Globus pallidus (tissue), 1 donor: ENCODE results near the gene EFHC1.
"Not testable (repeated sequence)": the region's sequence is repeated elsewhere in the genome, so short reads cannot be mapped to it uniquely, and the experiment has no call there.

Experiments
- DNase-seq: peaks from one replicate; pipeline ENCODE4 v3.0.0-alpha.2; 2015; ENCODE audit warnings: low spot score

Gene EFHC1

DNA sequence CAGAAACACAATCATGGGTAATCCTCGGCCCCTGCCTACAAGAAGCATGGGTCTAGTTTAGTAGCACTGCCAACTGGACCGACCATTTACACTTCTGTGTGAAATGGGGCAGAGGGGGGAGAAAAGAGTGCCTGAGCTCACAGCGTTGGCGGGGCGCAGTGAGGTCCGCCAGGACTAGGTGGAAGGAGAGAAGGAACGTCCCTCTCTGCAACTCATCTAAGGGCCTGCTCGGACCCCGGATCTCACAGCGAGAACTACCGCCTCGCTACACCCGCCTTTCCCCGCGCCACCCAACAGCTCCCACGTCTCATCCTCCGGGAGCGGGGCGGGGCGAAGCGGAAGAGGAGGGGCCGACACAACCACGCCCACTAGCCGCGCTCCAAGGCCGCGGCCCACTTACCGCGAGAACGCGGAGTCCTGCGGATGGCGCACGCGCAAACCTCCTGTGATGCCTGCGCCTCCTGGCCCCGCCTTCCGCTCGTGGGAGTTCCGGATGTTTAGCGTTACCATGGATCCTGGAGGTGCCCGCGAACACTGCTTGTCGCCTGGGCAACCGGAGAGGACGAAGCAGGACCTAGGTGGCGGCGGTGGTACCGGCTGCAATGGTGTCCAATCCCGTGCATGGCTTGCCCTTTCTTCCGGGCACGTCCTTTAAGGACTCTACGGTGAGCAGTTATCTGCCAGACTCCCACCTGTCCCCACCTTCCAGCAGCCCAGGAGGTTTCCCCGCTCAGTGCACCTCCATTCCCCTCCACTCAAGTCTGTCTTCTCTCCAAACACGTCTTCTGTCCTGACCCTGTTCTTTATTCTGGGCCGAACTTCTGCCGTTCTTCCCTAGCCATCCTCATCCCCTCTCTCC lies at the start of gene EFHC1:
Gene EFHC1, plus strand, starts transcription at position 534 of the 859 bp plus-strand sequence. Its CDS starts 69 bp downstream, at position 603.
- DNase-seq, result peak; percentile 96

DNA sequence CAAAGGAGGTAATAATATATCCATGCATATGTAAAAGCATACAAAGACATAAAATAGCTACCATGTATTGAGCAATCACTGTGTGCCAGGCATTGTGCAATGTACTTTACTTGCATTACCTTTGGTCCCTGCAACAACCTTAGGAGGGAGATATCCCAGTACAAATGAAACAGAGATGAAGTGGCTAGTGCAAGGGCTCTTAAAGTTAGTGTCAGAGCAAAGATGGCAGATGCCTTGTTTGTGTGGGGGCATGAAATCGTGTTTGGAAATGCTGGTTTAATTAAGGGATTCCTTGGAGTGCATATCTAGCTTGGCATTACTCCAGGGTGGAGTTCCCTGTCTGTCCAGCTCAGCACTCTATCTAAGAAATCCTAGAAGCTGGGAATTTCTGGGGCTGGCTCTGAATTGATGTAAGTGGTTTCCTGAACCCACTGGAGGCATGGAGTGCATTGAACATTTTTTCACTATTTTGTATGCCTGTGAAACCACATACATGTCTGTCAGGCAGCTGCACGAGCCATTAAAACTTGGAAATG lies 48.4 kb upstream of the EFHC1 start:
- no peak for DNase-seq

DNA sequence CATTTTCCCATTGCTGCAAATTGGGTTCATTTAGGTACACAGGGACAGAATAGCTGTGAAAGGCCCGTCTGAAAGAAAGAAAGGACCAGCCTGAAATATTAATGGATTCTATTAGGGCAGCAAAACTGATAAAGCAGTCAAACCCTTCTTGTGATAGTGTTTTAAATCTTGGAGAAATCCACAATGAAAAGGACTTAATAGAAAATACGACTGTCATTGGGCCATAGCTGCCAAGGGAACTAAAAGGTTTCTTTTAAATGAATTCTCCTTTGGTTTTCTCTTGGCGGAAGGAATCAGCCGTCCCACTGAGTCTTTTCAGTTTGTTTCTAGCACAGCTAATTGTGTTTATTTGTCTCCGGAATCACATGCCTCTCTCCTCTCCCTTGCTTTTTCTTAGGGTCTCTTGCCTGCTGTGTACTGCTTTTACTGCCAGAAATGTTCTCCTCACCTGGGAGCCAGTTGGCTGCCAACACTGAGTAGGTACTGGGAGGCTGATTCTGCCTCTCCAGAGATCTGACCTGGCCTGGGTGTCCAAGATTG lies 46.9 kb upstream of the EFHC1 start:
- DNase-seq, result peak; percentile 62

DNA sequence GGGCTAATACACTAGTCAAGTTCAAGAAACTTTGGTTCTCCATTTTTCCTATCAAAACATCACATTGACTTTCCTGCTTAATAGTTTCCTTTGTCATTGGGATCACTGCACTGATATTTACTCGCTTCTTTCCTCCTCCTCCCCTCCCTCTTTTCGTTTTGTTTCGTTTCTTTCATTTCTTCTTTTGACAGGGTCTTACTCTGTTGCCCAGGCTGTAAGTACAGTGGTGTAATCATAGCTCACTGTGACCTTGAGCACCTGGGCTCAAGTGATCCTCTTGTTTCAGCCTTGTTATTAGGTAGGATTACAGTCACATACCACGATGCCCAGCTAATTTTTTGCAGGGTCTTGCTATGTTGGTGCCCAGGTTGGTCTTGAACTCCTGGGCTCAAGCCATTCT lies 45.9 kb upstream of the EFHC1 start:
- no peak for DNase-seq

GRCh38 chr6:52375780-52376556 lies 44.2 kb upstream of the EFHC1 start:
- DNase-seq, result peak; percentile 64

DNA sequence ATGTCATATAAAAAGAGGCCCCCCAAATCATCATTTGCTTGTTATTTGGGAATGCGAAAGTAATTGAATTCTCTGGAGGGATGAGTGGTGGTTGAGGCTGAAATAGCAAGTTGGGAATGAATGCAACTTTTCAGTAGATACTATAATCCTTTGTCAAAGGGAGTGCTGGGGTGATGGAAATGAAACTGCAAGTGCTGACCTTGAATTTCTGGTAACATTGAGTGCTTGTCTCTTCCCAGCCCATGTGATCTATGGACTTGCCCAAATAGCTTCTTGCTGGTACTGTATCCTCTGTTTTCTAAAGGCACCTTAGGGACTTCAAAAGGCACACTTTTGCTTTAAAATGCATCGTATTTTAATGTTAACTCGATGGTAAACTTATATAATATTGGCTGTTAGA lies 43.4 kb upstream of the EFHC1 start:
- DNase-seq, result peak; percentile 88

GRCh38 chr6:52377538-52378221 lies 42.5 kb upstream of the EFHC1 start:
- DNase-seq, result no peak

DNA sequence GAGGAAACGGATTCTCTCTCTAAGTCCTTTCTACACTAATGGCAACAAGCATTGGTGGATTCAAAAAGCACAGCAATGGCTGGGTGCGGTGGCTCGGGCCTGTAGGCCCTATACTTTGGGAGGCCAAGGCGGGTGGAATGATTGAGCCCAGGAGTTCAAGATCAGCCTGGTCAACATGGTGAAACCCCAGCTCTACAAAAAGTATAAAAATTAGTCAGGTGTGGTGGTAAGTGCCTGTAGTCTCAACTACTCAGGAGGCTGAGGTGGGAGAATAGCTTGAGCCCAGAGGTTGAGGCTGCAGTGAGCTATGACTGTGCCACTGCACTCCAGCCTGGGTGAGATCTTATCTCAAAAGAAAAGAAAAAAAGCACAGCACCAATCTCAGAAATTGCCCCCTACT lies 38.9 kb upstream of the EFHC1 start:
- no peak for DNase-seq

GRCh38 chr6:52384145-52384766 lies 35.9 kb upstream of the EFHC1 start:
- DNase-seq, result no peak

- DNase-seq, result no peak
Measured at GRCh38 chr6:52385074-52385473, 35.1 kb upstream of the EFHC1 start.

DNA sequence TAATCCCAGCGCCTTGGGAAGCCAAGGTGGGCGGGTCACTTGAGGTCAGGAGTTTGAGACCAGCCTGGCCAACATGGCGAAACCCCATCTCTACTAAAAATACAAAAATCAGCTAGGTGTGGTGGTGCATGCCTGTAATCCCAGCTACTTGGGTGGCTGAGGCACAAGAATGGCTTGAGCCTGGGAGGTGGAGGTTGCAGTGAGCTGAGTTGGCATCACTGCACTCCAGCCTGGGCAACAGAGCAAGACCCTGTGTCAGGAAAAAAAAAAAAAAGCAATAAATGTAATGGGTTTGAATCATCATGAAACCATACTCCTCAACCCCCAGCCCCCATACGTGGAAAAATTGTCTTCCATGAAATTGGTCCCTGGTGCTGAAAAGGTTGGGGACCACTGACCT lies 32.0 kb upstream of the EFHC1 start:
- DNase-seq, result not testable (repeated sequence)

- DNase-seq, result peak; percentile 73
Measured at GRCh38 chr6:52388790-52389189, 31.4 kb upstream of the EFHC1 start.

DNA sequence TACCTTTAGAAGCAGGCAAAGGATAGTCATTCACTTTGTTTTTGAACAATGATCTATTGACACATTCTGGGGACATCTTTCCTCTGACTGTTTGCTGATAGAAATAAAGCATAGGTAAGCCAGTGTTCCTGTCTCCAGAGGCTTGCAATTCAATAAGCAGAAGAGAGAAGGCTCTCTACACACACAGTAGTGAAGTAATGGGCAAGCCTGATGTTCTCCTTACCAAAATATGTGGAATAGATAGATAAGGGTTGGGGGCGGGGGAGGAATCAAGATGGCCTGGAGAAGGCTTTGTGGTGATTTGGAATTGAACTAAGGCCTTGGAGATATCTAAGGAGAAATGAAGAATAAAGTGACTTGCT lies 30.9 kb upstream of the EFHC1 start:
- no peak for DNase-seq

DNA sequence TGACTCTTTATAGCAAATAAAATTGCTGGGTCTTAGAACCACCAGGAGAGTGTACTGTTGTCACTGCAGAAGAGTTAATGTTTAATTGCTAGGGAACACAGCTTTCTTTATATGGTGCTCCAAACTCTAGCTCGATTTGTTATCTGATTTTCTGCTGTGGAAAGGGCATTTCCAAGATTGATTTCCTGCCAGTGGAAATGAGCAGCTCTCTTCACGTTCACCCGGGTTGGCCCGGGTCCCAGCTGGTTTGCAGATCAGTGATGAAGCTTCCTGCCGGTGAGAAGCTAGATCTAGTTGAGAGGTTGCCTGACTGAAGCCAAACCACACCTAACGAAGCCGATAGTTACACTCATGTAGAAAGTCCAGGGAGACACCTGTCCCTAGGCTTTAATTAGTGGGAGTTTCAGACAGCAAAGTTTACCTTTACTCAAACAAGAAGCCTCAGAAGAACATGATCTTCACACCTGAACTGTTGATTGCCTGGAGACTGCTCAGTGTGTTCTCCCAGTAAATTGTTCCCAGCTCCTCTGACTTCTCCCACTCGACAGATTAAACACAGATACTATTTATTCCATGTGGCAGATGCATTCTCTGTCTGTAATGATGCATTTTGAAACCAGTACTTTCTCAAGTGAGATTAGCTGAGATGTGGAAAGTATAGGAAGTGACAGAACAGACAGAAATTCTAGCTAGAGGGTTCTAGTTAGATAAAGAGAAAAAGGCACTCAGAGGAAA lies 30.3 kb upstream of the EFHC1 start:
- DNase-seq, result no peak

GRCh38 chr6:52390361-52390727 lies 29.8 kb upstream of the EFHC1 start:
- no peak for DNase-seq

- peak; percentile 59 for DNase-seq
Measured at GRCh38 chr6:52391599-52391998, 28.5 kb upstream of the EFHC1 start.

DNA sequence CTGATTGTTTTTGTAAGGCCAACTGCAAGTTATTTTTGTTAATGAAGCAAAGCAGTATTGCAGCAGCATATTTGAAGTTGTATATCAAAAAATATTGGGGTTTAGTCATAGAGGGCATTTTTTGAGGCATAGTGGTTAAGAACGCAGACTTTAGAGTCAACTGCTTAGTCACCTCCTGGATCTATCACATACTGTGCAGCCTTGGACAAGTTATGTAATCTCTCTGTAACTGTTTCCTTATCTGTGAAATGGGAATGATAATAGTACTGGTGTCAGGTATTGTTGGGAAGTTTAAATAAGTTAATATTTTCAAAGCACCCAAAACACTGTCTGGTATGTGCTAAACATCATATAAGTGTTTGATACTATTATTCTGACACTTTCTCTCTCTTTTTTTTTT lies 27.2 kb upstream of the EFHC1 start:
- no peak for DNase-seq

- DNase-seq, result no peak
Measured at GRCh38 chr6:52393780-52394179, 26.4 kb upstream of the EFHC1 start.

GRCh38 chr6:52394251-52394666 lies 25.9 kb upstream of the EFHC1 start:
- no peak for DNase-seq

- DNase-seq, result no peak
Measured at GRCh38 chr6:52395969-52396368, 24.2 kb upstream of the EFHC1 start.
